ENCODE results near the gene BPI.

- no peak for TF ChIP-seq CTCF (IDR thresholded peaks at IDR 0.05)
- no peak for TF ChIP-seq EZH2 (IDR thresholded peaks at IDR 0.05)
Measured at GRCh38 chr20:38294076-38294591, 9.8 kb upstream of the BPI start.
